Mesendoderm (in vitro differentiated cells): ENCODE measurements around the gene CST5.

ENCODE experiments used
- DNase-seq: peaks from one replicate; pipeline ENCODE4 v3.0.0; 2013
- H2AK5ac ChIP-seq: 2 replicates; pipeline ENCODE4 v1.6.1; 2013; ENCODE audit warnings: low read length, inconsistent platforms
- H2BK120ac ChIP-seq: 2 replicates; pipeline ENCODE4 v1.6.1; 2013; ENCODE audit warnings: low read depth, mild to moderate bottlenecking, low read length, moderate library complexity, mixed read lengths
- H2BK15ac ChIP-seq: replicated peaks from 2 replicates; pipeline ENCODE4 v1.6.1; 2013; ENCODE audit warnings: low read depth, mild to moderate bottlenecking, moderate library complexity
- H2BK5ac ChIP-seq: 2 replicates; pipeline ENCODE4 v1.6.1; 2013; ENCODE audit warnings: low read length, inconsistent platforms
- H3K18ac ChIP-seq: 2 replicates; pipeline ENCODE4 v1.6.1; 2013; ENCODE audit warnings: mild to moderate bottlenecking, low read length, mixed read lengths
- H3K23ac ChIP-seq: one replicate; pipeline ENCODE4 v1.6.1; 2013; ENCODE audit warnings: low read length
- H3K27ac ChIP-seq: 2 replicates; pipeline ENCODE4 v1.5.1; 2013; ENCODE audit warnings: low read depth, mild to moderate bottlenecking, inconsistent platforms, low read length, moderate library complexity
- H3K27me3 ChIP-seq: 2 replicates; pipeline ENCODE4 v1.6.1; 2013; ENCODE audit warnings: low read length, control low read depth, mild to moderate bottlenecking, inconsistent platforms; ENCODE audit not compliant: insufficient read depth, poor library complexity
- H3K36me3 ChIP-seq: 2 replicates; pipeline ENCODE4 v1.6.1; 2013; ENCODE audit warnings: low read length, inconsistent platforms; ENCODE audit not compliant: control insufficient read depth, insufficient read depth
- H3K4ac ChIP-seq: one replicate; pipeline ENCODE4 v1.6.1; 2013; ENCODE audit warnings: low read depth, mild to moderate bottlenecking, low read length, moderate library complexity
- H3K4me1 ChIP-seq: 2 replicates; pipeline ENCODE4 v1.6.1; 2013; ENCODE audit warnings: low read depth, low read length, inconsistent platforms; ENCODE audit not compliant: control insufficient read depth
- H3K4me2 ChIP-seq: 2 replicates; pipeline ENCODE4 v1.6.1; 2013; ENCODE audit warnings: low read length
- H3K4me3 ChIP-seq: 2 replicates; pipeline ENCODE4 v1.5.1; 2013; ENCODE audit warnings: mild to moderate bottlenecking, low read length
- H3K56ac ChIP-seq: one replicate; pipeline ENCODE4 v1.6.1; 2013; ENCODE audit warnings: low read length
- H3K79me1 ChIP-seq: 2 replicates; pipeline ENCODE4 v1.6.1; 2013; ENCODE audit warnings: low read length, inconsistent platforms
- H3K79me2 ChIP-seq: 2 replicates; pipeline ENCODE4 v1.6.1; 2013; ENCODE audit warnings: mild to moderate bottlenecking, low read length; ENCODE audit not compliant: control insufficient read depth, insufficient read depth
- H3K9ac ChIP-seq: 2 replicates; pipeline ENCODE4 v1.6.1; 2013; ENCODE audit warnings: low read length, inconsistent platforms
- H4K5ac ChIP-seq: one replicate; pipeline ENCODE4 v1.6.1; 2013; ENCODE audit warnings: low read length
- H4K8ac ChIP-seq: one replicate; pipeline ENCODE4 v1.6.1; 2013; ENCODE audit warnings: low read depth, mild to moderate bottlenecking, control low read depth, low read length, moderate library complexity
- WGBS: extraction: QIAGEN DNeasy Blood & Tissue Kit; methylation state at CpG from one replicate; pipeline ENCODE4 v1.1.7; 2013; ENCODE audit warnings: low lambda C conversion rate, missing lambda C conversion rate; ENCODE audit not compliant: insufficient coverage; ENCODE audit errors: extremely low coverage; 5-methylcytosine and 5-hydroxymethylcytosine counted together

The CST5 gene

GRCh38 chr20:23873370-23874015 lies 6.1 kb downstream of the CST5 start:
- Histone ChIP-seq H3K23ac (no peak overlapping the region), H2BK5ac (no peak overlapping the region), H3K18ac (no peak overlapping the region), H4K8ac (no peak overlapping the region), H2BK15ac (no peak overlapping the region), H2BK120ac (no peak overlapping the region), H3K9ac (no peak overlapping the region), H3K56ac (no peak overlapping the region), H3K4me3 (no peak overlapping the region), H3K79me2 (no peaks in the 10 kb centered on the region), H3K4me2 (no peak overlapping the region), H3K27me3 (no peaks in the 10 kb centered on the region), H3K79me1 (no peaks in the 10 kb centered on the region), H4K5ac (no peak overlapping the region), H3K36me3 (no peaks in the 10 kb centered on the region), H3K27ac (no peak overlapping the region), H3K4ac (no peak overlapping the region), H2AK5ac (no peak overlapping the region), H3K4me1 (peaks cover 6% of the 10 kb centered on the region)
- no CpG with 5 or more reads among the region's 3 CpGs for WGBS
- DNase-seq: no peak

DNA sequence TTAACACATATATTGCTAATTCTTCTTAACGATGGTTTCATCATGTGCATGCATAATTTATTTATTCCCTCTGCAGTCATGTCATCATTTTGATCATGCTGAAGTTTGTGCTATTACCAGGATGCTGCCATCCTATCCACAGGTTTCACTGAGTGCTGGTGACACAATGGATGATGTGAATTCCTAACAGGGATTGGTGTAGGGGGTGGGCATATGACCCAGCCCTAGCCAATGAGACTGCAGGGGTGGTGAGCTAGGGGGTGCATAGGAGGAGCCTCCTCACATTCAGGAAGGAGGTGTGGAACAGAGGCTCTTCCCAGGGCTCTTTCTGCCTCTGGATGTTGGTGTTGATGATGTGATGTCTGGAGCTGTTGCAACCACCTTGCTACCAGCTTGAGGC lies 7.5 kb downstream of the CST5 start:
- no peaks in the 10 kb centered on the region for H3K36me3 ChIP-seq
- H3K4ac ChIP-seq: no peak overlapping the region
- no peak overlapping the region for H3K23ac ChIP-seq
- H3K27ac ChIP-seq: no peak overlapping the region
- peaks cover 7% of the 10 kb centered on the region for H3K4me1 ChIP-seq
- no peak overlapping the region for H3K4me2 ChIP-seq
- H3K27me3 ChIP-seq: no peaks in the 10 kb centered on the region
- H2BK120ac ChIP-seq: no peak overlapping the region
- H3K56ac ChIP-seq: no peak overlapping the region
- DNase-seq: peak; percentile 45
- H4K8ac ChIP-seq: no peak overlapping the region
- no peak overlapping the region for H3K18ac ChIP-seq
- H4K5ac ChIP-seq: no peak overlapping the region
- H3K79me1 ChIP-seq: no peaks in the 10 kb centered on the region
- no peak overlapping the region for H2BK5ac ChIP-seq
- no peaks in the 10 kb centered on the region for H3K79me2 ChIP-seq
- no peak overlapping the region for H3K4me3 ChIP-seq
- no peak overlapping the region for H2AK5ac ChIP-seq
- H3K9ac ChIP-seq: no peak overlapping the region
- WGBS: no CpG with 5 or more reads among the region's 1 CpG
- no peak overlapping the region for H2BK15ac ChIP-seq

DNA sequence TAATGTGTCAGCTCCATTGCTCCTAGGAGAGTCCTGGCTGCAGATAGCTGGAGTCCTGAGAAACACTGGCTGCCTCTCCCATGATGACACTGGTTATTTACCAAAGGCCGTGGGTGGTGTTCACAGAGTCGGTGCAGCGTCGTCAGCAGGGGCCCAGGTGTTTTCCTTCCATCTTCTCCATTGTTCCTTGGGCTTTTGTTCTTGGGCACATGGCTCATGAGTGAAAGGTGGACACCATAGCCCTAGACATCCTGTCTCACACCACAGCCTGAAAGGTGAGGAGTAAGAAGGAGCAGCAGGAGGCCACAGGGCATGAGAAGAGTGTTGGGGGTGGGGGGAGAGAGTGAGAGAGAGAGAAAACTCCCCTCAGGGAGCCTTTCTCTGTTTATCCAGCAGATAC lies 9.1 kb downstream of the CST5 start:
- peaks cover 12% of the 10 kb centered on the region for H3K4me1 ChIP-seq
- H3K36me3 ChIP-seq: no peaks in the 10 kb centered on the region
- no CpG with 5 or more reads among the region's 4 CpGs for WGBS
- peak overlapping the region; percentile 5 for H3K18ac ChIP-seq
- no peak overlapping the region for H4K5ac ChIP-seq
- no peak overlapping the region for H3K4ac ChIP-seq
- H3K4me2 ChIP-seq: no peak overlapping the region
- no peaks in the 10 kb centered on the region for H3K79me2 ChIP-seq
- H3K79me1 ChIP-seq: no peaks in the 10 kb centered on the region
- H3K9ac ChIP-seq: no peak overlapping the region
- peak overlapping the region; percentile 31 for H2BK5ac ChIP-seq
- H3K56ac ChIP-seq: peak overlapping the region; percentile 44
- H3K23ac ChIP-seq: no peak overlapping the region
- peak; percentile 83 for DNase-seq
- no peak overlapping the region for H2BK120ac ChIP-seq
- H3K27me3 ChIP-seq: no peaks in the 10 kb centered on the region
- peak overlapping the region; percentile 68 for H3K27ac ChIP-seq
- H2BK15ac ChIP-seq: no peak overlapping the region
- H2AK5ac ChIP-seq: no peak overlapping the region
- no peak overlapping the region for H3K4me3 ChIP-seq
- H4K8ac ChIP-seq: no peak overlapping the region

DNA sequence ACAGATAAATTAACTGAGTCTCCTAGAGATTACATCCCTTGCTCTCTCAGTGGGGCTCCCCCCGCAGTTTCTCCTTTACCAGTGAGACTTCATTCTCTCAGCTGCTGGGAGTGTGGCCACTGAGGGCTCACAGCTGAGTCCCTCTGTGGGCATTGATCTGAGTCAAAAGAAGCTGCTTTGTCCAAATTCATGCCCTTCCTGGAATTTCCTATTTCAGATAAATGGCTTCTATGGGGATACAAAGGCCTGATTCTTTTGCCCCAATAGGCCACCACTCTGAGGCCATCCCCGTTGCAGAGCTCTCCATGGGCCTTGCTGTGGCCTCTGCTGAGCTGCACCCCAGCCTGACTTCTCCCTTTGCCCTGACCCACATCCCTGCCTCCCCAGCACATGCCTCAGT lies 10.0 kb downstream of the CST5 start:
- H3K18ac ChIP-seq: peak overlapping the region; percentile 29
- no peak overlapping the region for H3K4ac ChIP-seq
- no peak overlapping the region for H3K9ac ChIP-seq
- H3K4me3 ChIP-seq: no peak overlapping the region
- no peak overlapping the region for H2BK5ac ChIP-seq
- H3K4me2 ChIP-seq: no peak overlapping the region
- no peaks in the 10 kb centered on the region for H3K79me1 ChIP-seq
- no peaks in the 10 kb centered on the region for H3K36me3 ChIP-seq
- no peak overlapping the region for H2AK5ac ChIP-seq
- peaks cover 12% of the 10 kb centered on the region for H3K4me1 ChIP-seq
- no peak overlapping the region for H2BK15ac ChIP-seq
- no peak overlapping the region for H3K23ac ChIP-seq
- H3K27ac ChIP-seq: peak overlapping the region; percentile 34
- H3K56ac ChIP-seq: peak overlapping the region; percentile 46
- no peak overlapping the region for H4K5ac ChIP-seq
- H2BK120ac ChIP-seq: peak overlapping the region; percentile 52
- no peak for DNase-seq
- H3K79me2 ChIP-seq: no peaks in the 10 kb centered on the region
- no peaks in the 10 kb centered on the region for H3K27me3 ChIP-seq
- whole genome bisulfite sequencing: no CpG with 5 or more reads among the region's 2 CpGs
- peak overlapping the region; percentile 31 for H4K8ac ChIP-seq

DNA sequence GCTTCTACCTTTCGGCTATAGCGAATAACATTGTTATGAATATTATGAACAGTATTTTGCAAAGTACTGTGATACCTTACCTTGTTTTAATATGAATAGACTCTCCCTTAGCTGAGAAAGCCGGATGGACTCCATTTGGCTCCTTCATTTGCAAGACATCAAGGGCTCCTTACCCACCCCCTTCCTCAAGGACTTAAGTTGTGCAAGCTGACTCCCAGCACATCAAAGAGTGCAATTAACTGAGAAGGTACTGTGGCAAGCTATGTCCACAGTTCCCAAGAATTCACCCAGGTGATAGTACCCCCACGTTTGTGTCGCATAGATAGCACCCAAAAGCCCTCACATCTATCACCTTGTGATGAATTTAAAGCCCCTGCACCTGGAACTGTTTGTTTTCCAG lies 11.2 kb downstream of the CST5 start:
- no peak overlapping the region for H4K5ac ChIP-seq
- H2BK120ac ChIP-seq: no peak overlapping the region
- H3K4me3 ChIP-seq: no peak overlapping the region
- H2BK5ac ChIP-seq: no peak overlapping the region
- no peak overlapping the region for H3K4ac ChIP-seq
- no peaks in the 10 kb centered on the region for H3K79me2 ChIP-seq
- no peaks in the 10 kb centered on the region for H3K27me3 ChIP-seq
- H3K27ac ChIP-seq: peak overlapping the region; percentile 43
- no peak overlapping the region for H3K4me2 ChIP-seq
- H3K23ac ChIP-seq: no peak overlapping the region
- H4K8ac ChIP-seq: no peak overlapping the region
- no peak overlapping the region for H2AK5ac ChIP-seq
- no CpG with 5 or more reads among the region's 5 CpGs for WGBS
- peak; percentile 65 for DNase-seq
- peaks cover 12% of the 10 kb centered on the region for H3K4me1 ChIP-seq
- H2BK15ac ChIP-seq: no peak overlapping the region
- no peaks in the 10 kb centered on the region for H3K79me1 ChIP-seq
- H3K9ac ChIP-seq: no peak overlapping the region
- no peak overlapping the region for H3K56ac ChIP-seq
- H3K36me3 ChIP-seq: no peaks in the 10 kb centered on the region
- no peak overlapping the region for H3K18ac ChIP-seq
